Measurements from ENCODE around the gene NUAK1. TPM values are rescaled to one million over a fixed set of nuclear protein-coding genes. Genes with fewer than 3 reads are reported as not detected.

The NUAK1 gene
- total and polyA plus RNA-seq, 2 experiments from 2014 or later, result 5.4 to 16.9 TPM

DNA sequence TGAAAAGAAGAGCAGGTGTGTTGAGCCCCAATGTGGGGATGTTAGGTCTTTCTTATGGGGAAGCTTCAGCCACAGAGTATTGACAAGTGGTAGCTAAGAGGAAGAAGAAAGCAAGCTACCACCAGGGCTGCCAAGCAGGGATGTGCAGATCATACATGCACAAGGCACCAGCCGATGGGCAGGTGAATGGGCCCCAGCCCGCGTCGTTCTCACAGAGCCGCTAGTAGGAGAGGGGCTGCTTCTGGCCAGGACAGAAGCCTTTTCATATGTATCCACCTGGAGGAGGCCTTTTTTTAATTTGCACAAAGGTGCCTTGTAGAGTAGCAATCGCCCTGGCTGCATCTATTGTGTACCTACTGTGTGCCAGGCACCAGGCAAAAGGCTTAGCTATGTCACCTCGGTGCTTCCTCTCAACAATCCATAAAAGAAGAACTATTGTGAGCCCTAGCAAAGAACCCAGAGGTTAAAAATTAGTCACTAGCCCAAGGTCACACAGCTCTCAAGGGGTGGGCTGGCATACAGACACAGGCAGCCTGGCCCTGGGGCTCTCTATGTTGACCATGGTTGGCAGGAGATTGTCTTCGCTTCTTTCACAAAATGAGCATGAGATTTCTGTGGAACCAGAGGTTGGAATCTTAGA is 8.2 kb downstream of the NUAK1 start:
- Histone ChIP-seq H3K27me3 (ENCODE audit: insufficient read depth) (no peaks in the 10 kb centered on the region), H3F3A (replicated peaks; ENCODE audit: low read depth) (0 out of 2 replicates have a peak, but pooled peaks cover 3% of the 10 kb centered on the region), H2AFZ (no peak overlapping the region), H3K4me3 (no peak overlapping the region), H3K36me3 (ENCODE audit: insufficient read depth) (no peaks in the 10 kb centered on the region), H3K4me2 (peak overlapping the region; percentile 56; the same call in 1 of the 2 replicates), H3K27ac (ENCODE audit: low read depth) (peak overlapping the region; percentile 95; the same call in 1 of the 2 replicates), H3K79me2 (replicated peaks; ENCODE audit: insufficient read depth) (peaks cover 95% of the 10 kb centered on the region), H4K20me1 (replicated peaks; ENCODE audit: insufficient read depth) (no peaks in the 10 kb centered on the region), H3K9me2 (ENCODE audit: insufficient read depth) (no peaks in the 10 kb centered on the region), H3K4me1 (ENCODE audit: insufficient read depth) (peaks cover 87% of the 10 kb centered on the region)
- DNase-seq (ENCODE audit: low spot score), result no peak
- H3K4me3 Mint-ChIP-seq, result no peak overlapping the region
- H3K27ac Mint-ChIP-seq, result peak overlapping the region; percentile 16; the same call in 1 of the 2 replicates
- ATAC-seq, result peak; percentile 3; the same call in 2 of the 3 replicates
- peaks cover 89% of the 10 kb centered on the region for H3K4me1 Mint-ChIP-seq
- peaks cover 8% of the 10 kb centered on the region for H3K27me3 Mint-ChIP-seq (ENCODE audit: insufficient read depth, low read depth, poor library complexity)
- TF ChIP-seq ZNF114 (CRISPR knock-in tag; IDR thresholded peaks at IDR 0.05), result no peak
- no peaks in the 10 kb centered on the region for H3K9me3 Mint-ChIP-seq
- H3K36me3 Mint-ChIP-seq (ENCODE audit: low read depth), result peaks cover 5% of the 10 kb centered on the region; the same call in 1 of the 3 replicates

DNA sequence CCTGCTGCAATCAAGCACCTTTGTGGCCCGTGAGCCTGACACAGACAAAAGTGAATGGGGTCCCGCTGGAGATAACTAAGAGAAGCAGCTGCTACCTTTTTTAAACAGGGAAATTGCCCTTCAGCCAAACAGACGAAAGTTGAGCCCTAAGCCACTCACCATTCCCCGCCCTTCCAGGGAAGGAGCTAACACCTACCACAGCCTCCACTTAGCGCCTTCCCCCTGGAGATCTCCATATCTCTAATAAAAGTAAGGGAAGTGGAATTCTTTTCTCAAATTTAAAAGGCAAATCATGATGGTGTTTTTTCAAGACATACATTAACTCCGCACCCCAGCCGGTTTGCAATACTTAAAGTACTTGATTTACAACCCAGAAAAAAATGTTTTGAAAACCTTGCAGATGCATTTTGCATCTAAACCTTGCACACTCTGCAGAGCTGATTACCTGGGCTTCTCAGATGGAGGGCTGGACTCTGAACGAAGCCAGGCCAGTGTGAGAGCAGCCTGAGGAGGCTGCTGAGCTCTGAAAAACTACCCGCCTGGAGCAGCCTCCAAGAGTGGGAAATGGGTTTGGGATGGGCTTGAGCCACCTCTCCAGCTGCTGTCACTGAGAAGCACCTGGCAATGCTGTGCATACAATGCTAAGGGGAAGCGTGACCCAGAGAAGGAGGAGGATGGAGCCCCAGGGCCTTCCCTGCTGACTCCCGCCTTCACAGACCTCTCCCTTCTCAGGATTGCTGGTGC is 10.0 kb downstream of the NUAK1 start:
- peak; percentile 49 for DNase-seq (ENCODE audit: low spot score)
- no peaks in the 10 kb centered on the region for H3K9me2 ChIP-seq (ENCODE audit: insufficient read depth)
- TF ChIP-seq, protein P1, sequence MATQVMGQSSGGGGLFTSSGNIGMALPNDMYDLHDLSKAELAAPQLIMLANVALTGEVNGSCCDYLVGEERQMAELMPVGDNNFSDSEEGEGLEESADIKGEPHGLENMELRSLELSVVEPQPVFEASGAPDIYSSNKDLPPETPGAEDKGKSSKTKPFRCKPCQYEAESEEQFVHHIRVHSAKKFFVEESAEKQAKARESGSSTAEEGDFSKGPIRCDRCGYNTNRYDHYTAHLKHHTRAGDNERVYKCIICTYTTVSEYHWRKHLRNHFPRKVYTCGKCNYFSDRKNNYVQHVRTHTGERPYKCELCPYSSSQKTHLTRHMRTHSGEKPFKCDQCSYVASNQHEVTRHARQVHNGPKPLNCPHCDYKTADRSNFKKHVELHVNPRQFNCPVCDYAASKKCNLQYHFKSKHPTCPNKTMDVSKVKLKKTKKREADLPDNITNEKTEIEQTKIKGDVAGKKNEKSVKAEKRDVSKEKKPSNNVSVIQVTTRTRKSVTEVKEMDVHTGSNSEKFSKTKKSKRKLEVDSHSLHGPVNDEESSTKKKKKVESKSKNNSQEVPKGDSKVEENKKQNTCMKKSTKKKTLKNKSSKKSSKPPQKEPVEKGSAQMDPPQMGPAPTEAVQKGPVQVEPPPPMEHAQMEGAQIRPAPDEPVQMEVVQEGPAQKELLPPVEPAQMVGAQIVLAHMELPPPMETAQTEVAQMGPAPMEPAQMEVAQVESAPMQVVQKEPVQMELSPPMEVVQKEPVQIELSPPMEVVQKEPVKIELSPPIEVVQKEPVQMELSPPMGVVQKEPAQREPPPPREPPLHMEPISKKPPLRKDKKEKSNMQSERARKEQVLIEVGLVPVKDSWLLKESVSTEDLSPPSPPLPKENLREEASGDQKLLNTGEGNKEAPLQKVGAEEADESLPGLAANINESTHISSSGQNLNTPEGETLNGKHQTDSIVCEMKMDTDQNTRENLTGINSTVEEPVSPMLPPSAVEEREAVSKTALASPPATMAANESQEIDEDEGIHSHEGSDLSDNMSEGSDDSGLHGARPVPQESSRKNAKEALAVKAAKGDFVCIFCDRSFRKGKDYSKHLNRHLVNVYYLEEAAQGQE (IDR thresholded peaks at IDR 0.05; ENCODE audit: unreplicated experiment), result no peak
- peak overlapping the region; percentile 23 for H3K4me2 ChIP-seq
- H3K9me3 Mint-ChIP-seq, result no peaks in the 10 kb centered on the region
- H2AFZ ChIP-seq, result no peak overlapping the region
- no peaks in the 10 kb centered on the region for H3K36me3 ChIP-seq (ENCODE audit: insufficient read depth)
- peak overlapping the region; percentile 79 for H3K27ac ChIP-seq (ENCODE audit: low read depth)
- H3K4me1 ChIP-seq (ENCODE audit: insufficient read depth), result peaks cover 79% of the 10 kb centered on the region
- H3K36me3 Mint-ChIP-seq (ENCODE audit: low read depth), result peaks cover 5% of the 10 kb centered on the region; the same call in 1 of the 3 replicates
- H3K4me3 Mint-ChIP-seq, result no peak overlapping the region
- H4K20me1 ChIP-seq (replicated peaks; ENCODE audit: insufficient read depth), result no peaks in the 10 kb centered on the region
- peaks cover 95% of the 10 kb centered on the region for H3K79me2 ChIP-seq (replicated peaks; ENCODE audit: insufficient read depth)
- 0 out of 2 replicates have a peak, but pooled peaks cover 3% of the 10 kb centered on the region for H3F3A ChIP-seq (replicated peaks; ENCODE audit: low read depth)
- no peaks in the 10 kb centered on the region for H3K27me3 ChIP-seq (ENCODE audit: insufficient read depth)
- ATAC-seq, result peak; percentile 17
- H3K27me3 Mint-ChIP-seq (ENCODE audit: insufficient read depth, low read depth, poor library complexity), result peaks cover 8% of the 10 kb centered on the region
- no peak overlapping the region for H3K4me3 ChIP-seq
- peak overlapping the region; percentile 76 for H3K27ac Mint-ChIP-seq
- H3K4me1 Mint-ChIP-seq, result peaks cover 82% of the 10 kb centered on the region

All from GM23338 (cell line).